ENCODE data around the gene DEFB124.

- TF ChIP-seq, protein P1, sequence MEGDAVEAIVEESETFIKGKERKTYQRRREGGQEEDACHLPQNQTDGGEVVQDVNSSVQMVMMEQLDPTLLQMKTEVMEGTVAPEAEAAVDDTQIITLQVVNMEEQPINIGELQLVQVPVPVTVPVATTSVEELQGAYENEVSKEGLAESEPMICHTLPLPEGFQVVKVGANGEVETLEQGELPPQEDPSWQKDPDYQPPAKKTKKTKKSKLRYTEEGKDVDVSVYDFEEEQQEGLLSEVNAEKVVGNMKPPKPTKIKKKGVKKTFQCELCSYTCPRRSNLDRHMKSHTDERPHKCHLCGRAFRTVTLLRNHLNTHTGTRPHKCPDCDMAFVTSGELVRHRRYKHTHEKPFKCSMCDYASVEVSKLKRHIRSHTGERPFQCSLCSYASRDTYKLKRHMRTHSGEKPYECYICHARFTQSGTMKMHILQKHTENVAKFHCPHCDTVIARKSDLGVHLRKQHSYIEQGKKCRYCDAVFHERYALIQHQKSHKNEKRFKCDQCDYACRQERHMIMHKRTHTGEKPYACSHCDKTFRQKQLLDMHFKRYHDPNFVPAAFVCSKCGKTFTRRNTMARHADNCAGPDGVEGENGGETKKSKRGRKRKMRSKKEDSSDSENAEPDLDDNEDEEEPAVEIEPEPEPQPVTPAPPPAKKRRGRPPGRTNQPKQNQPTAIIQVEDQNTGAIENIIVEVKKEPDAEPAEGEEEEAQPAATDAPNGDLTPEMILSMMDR (tag by site-specific recombination; IDR thresholded peaks at IDR 0.05) = no peak
- TF ChIP-seq ZNF571 (tag by site-specific recombination; IDR thresholded peaks at IDR 0.05) (no peak), PBX3 (CRISPR knock-in tag; IDR thresholded peaks at IDR 0.05) (no peak)
- TF ChIP-seq, protein P2, sequence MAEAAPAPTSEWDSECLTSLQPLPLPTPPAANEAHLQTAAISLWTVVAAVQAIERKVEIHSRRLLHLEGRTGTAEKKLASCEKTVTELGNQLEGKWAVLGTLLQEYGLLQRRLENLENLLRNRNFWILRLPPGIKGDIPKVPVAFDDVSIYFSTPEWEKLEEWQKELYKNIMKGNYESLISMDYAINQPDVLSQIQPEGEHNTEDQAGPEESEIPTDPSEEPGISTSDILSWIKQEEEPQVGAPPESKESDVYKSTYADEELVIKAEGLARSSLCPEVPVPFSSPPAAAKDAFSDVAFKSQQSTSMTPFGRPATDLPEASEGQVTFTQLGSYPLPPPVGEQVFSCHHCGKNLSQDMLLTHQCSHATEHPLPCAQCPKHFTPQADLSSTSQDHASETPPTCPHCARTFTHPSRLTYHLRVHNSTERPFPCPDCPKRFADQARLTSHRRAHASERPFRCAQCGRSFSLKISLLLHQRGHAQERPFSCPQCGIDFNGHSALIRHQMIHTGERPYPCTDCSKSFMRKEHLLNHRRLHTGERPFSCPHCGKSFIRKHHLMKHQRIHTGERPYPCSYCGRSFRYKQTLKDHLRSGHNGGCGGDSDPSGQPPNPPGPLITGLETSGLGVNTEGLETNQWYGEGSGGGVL (tag by site-specific recombination; IDR thresholded peaks at IDR 0.05) = no peak
These were observed 33.8 kb upstream of the DEFB124 start for GRCh38 chr20:31508517-31509244.
